ENCODE data around the gene BMPR1B.

Gene BMPR1B

DNA sequence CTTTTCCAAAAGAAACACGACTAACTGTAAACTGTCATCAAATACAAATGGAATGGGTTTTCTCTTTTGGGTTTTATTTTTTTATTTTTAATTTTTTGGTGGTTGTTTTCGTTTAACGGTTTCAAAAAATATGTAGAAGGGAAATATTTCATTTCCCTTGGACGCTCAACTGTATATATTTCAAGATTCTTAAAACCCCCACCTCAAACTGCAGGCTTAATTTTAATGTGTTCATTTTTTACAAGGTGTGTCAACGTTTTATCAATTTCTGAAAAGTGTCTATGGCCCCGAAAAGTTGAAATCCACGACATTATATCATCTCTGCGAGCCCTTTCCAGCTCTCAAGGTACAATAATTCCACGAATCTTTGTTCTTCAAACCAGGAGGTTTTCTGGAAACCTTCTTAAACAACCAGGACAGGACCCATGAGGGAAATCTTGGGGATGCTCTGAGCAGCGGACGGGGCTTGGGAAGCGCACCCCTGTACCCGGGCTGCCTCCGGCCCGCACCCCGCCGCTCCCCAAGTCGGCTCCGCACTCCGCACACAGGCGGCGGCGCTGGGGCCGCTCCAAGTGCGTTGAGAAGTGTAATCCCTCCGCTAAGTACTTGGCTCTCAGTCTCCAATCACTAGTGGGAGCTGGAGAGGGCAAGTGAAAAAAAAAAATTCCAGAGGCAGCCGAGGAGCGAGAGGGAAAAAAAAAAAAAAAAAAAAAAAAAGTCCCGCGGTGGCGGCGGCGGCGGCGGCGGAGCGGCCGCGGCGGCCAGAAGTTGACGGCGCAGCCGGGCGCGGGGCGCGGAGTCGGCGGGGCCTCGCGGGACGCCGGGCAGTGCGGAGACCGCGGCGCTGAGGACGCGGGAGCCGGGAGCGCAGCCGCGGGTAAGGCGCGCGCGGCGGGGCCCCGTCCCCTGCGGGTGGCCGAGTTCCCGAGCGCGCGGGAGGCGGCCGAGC, at the start of gene BMPR1B:
Gene BMPR1B, plus strand, starts transcription at position 764 of the 949 bp plus-strand sequence. CDS start 346,470 bp downstream, outside the sequence.
- DNase-seq (ENCODE audit: low read depth): peak; percentile 61

DNA sequence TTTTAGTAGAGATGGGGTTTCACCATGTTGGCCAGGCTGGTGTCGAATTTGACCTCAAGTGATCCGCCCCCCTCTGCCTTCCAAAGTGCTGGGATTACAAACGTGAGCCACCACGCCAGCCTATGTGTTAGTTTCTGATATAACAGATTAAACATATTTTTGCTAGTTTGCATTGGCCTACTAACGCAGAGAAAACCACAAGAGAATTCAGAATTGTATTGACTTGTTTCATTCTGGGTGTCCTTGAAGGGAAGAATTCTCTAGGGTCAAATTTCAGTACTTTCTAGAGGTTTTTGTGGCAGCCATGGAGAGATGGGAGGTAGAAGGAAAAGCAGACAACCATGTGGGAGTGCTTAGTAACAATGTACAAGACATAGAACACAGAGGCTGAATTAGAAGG, 46.1 kb upstream of the BMPR1B start:
- peak; percentile 59 for DNase-seq (ENCODE audit: low read depth)

DNA sequence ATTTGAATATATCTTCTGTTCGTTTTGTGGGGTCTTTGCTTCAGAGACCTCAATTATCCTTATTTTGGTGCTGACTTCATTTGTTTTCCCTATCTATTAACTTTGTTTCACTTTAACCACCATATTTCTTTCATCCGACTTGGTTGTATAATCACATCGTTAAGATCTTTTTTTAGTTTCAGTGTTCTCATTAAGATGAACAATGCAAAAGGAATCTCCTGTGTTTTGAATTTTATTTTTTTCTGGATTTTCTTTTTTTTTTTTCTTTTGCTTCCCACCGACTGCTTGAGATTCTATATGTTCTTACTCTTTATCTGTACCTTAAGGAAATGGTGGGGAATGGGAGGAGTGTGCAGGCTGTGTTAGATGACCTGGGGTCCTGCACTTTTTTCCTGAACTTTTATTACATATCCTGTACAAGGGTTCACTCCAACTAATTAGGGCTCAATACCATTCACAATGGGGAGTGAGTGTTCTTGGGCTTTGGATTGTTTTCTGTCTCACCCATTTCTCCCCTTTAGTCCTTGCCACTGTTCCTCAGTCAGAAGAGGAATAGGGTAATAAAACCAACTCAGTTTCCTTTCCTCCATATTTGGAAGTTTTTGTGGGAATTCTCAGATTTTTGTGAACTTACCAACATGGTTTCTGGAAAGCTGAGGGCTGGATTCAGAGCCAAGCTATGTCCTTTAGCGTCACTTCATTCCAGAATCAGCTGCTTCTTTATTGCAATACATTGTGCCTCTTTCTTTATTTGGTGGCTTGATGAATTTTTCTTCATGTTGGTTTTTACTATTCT, 43.2 kb upstream of the BMPR1B start:
- DNase-seq (ENCODE audit: low read depth): no peak

DNA sequence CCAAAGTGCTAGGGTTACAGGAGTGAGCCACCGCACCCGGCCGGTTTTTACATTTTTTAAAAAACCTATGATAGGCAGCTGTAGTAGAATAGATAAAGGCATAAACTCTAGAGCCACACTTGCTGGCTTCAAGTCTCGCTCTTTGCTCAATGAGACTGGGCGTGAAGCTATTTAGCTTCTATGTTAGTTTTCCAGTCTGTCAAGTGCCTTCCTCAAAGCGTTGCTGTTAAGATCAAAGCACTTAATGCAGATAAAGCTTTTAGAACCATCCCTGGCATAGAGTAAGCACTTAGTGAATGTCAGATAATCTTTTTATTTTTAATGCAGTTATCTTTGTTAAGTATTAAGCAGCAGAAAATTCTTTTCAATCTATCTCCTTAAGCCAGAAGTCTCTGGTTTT, 42.0 kb upstream of the BMPR1B start:
- DNase-seq (ENCODE audit: low read depth): no peak

DNA sequence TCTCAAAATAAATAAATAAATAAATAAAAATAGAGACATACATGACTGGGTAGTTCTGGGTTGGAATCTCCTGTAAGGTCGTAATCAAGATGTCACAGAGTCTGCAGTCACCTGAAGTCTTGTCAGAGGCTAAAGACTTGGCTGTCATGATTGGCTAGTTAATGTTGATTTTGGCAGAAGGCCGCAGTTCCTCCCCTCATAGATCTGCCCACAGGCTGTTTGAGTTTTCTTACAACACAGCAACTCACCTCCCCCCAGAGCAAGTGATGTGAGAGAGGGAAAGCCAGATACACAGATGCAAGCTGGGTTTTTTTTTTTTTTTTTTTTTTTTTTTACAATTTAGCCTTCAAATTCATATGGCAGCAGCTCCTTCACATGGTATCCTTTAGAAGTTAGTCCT, 36.4 kb upstream of the BMPR1B start:
- DNase-seq (ENCODE audit: low read depth): no peak

DNA sequence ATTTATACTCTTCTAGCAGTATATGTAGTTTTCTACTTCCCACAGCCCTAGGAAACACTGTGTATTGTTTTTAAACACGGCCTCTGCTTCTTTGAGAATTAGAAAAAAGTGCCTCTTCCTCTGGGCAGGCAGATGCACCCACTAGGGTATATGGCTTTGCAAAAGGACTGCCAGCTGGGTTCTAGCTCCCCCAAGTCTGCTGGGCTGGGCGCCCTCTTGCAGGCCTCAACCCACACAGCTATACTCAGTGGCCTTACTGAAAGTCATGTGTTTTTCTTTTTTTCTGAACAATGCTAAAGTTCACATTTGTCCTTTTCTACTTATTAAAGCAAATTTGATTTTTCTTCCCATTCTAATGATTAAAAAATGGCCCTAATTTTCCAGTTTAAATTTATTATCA, 35.5 kb upstream of the BMPR1B start:
- DNase-seq (ENCODE audit: low read depth): no peak

DNA sequence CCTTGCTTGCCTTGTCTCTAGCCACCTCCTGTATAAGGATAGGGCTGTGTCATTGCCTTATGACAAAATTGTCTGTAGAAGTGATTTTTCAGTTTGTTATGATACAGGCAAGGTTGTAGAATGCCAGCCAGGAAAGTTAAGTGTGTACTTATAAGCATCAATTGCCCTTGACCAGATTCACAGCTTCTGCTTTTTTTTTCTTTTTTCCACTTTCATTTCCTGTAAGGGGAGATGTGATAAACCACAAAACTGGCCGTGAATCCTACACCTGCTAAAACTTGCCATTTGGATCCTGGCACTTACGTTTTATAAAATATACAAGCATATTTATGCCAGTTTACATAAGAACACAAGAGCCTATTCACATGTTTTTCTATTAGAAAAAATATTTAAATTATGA, 35.0 kb upstream of the BMPR1B start:
- no peak for DNase-seq (ENCODE audit: low read depth)

DNA sequence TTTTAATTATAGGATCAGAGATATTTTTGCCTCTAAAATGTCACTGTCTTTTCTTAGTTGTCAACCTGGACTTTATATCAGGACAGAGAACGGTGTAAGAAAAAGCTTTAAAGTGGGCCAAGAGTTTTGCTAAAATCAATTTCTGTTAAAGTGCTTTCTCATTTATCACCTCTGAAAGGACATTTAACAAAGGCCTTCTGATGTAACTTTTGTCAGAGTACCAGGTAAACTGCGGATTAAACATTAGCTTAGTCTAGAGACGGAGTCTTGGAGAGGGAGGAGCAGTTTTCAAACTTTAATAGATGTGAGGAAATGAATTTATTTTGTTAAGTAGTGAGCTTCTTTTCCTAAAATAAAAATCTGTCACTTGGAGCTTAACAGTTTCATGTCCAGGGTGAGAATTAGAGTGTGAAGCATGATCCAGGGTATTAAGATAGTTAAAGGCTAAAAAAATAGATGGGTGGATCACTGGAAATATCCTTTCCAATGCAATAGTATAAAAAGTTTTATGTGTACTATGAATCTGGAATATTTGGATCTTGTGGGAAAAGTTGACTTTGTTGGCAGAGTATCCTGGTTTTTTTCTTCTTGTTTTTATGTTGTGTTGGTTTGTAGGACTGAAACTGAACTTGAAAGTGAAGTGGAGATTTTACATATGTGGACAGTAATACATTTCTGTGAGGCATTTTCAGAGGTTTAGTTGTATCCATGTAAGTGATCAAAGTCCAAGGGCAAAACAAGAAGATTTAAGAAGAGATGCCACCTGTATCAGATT, 33.6 kb upstream of the BMPR1B start:
- DNase-seq (ENCODE audit: low read depth): no peak

DNA sequence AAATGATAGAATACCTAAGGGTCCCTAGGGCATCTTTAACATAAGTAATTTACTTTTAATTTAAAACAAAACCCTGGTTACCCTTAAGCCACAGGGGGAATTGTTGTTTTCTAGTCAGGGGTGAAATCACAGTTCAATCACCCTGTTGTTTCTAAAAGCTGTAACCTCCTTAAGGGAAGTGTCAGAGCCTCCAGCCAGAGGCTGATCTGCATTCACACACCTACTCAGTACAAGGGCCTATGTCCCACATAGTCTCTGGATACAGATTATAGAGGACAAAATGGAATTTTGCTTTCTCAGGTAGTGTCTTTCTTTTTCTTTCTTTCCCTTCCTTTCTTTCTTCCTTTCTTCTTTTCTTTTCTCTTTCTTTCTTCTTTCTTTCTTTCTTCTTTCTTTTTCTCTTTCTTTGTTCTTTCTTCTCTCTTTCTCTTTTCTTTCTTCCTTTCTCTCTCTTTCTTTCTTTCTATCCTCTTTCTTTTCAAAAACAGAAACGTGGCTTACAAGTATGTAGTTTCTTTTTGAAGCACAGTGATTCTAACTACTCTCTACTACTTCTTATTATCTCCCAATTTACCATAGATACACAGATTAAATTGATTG, 31.1 kb upstream of the BMPR1B start:
- DNase-seq (ENCODE audit: low read depth): no peak

DNA sequence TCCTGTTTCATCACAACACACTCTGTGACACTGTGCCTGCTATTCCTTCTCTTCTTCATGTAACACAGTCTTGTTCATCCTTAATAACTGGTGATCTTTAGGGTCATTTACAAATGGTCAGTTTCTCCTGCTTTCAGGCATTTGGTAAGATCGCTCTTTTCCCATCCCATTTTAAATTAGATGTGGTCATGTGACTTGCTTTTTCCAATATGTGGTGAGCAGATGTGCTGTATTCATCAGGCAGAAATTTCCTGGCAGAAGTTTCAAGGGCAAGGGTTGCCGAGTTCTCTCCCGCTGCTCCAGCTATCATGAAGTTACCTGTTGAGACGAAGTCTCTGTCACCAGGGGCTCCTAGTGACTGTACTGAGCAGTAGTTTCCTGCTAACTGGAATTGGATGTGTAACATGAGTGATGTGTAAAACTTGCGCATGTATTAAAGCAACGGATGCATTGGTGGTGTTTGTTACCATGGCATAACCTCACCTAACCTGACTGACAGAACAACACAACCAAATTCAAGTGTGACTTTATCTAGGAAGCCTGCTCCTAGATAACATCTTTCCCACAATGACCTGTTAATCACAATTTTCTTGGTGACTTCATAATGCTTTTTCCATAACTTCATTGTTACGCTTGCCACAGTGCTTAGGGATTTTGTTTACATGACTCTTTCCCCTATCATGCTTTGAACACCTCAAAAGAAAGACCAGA, 29.5 kb upstream of the BMPR1B start:
- no peak for DNase-seq (ENCODE audit: low read depth)

DNA sequence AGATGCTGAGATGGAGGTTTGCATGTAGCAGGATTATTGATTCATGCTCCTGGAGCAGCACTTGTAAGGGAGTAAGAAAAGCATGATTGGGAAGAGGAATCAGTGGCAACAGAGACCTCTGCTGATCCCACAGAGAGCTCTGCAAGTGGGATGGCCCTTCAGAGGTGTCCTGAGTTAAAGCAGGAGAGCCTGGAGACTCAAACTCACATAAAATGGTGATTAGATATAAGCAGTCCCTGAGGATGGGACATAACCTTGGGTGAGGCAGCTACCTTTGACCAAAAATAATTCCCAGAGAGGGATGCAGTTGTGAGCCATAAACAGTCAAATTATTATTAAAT, 25.4 kb upstream of the BMPR1B start:
- DNase-seq (ENCODE audit: low read depth): no peak

DNA sequence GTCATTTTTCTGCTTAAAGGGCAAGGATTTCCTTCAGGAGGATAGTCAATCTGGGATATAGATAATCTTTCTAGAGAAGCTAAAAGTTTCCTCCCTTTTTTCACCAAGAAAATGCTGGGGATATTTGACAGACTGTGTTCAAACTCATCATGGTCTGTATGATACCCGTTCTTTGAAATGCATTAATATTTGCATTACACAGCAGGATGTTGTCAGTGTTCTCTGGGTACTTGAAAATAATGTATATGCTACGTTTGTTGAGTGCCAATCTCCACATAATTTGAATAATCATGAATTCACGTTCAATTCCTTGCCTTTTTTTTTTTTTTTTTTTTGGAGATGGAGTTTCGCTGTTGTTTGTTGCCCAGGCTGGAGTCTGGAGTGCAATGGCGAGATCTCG, 18.0 kb upstream of the BMPR1B start:
- DNase-seq (ENCODE audit: low read depth): no peak

DNA sequence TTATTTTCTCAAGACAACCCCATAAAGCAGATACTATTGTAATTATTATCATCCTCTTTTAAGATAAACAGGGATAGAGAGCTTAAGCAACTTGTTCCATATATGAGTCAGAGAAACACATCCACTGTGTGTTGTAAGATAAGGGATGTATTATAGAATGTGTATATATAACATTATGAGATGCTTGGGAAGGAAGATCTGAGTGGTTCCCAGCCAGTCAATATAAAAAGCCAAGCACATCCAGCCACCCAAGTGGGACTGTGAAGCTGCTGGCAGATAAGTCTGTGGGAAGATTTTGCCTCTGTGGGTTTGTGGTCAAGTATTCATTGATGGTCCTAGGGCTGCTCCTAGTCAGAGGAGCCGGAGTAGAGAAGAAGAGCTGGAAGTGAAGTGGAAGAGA, 16.5 kb upstream of the BMPR1B start:
- peak; percentile 59 for DNase-seq (ENCODE audit: low read depth)

DNA sequence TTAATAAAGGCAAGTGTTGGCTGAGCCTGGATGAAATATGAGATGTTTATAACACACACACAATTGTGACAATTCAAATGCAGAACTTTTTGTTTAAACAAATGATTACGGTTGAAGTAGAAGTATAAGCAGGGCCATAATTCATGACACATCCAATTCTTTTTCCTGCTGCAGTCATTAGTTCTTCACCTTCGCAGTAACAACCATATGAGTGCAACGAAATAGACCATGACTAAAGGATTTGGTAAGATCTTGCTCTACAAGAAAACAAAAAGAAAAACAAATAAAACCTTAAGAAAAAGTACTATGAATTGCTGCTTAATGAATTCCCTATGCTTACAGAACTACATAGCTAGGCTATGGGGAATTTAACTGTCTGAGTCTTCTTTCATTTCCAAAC, 13.9 kb upstream of the BMPR1B start:
- DNase-seq (ENCODE audit: low read depth): no peak

DNA sequence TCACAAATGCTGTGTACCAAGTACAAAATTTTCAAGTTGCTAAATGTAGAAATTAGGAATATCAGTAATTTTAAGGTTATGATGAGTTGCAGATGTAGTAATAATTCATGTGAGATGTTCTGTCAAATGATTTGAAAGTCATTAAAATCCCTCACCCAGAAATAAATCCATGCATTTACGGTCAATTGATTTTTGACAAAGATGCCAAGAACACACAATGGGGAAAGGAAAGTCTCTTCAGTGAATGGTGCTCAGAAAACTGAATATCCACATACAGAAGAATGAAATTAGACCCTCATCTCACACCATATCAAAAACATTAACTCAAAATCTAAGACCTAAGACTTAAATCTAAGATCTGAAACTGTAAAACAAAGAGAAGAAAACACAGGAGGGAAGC, 12.9 kb upstream of the BMPR1B start:
- DNase-seq (ENCODE audit: low read depth): no peak

DNA sequence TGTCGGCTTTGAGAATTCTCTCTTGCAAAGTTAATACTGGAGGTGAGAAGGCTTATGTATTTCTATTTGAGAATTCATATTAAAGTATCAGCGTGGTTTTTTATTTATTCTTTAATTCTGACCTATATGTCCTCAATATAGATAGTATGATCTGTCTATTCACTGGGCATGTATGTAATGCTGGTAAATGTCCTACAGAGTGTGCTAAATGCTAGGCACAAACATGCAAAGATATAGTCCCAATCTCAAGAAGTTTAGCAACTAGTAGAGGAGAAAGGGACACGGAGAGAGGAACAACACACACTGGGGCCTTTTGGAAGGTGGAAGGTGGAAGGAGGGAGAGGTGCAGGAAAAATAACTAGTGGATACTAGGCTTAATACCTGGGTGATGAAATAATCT, 11.0 kb upstream of the BMPR1B start:
- no peak for DNase-seq (ENCODE audit: low read depth)

DNA sequence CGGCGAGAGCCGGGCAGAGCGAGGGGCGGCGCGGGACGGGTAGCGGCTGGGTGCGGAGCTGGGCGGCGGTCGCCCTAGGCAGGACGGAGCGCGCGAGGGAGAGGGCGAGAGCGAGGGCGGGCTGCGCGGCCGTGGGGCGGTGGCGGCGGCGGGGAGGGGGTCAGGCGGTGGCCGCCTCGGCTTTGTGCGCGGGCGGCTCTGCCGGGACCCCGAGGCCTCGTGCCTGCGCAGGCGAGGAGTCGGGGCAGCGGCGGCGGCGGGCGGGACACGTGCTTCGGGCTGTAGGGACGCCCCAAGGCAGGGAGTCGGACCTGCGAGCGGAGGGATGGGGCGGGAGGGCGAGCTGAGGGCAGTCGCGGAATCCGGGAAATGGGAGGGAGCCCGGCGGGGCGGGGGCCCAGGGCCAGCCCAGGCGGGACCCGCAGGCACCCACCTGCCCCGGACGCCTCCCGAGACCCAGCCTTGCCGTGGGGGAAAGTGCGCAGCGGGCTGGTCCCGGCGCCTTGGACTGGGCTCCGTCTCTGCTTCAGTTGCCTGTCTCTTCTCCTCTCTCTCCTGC, 465 bp downstream of the BMPR1B start:
- DNase-seq (ENCODE audit: low read depth): peak; percentile 23

DNA sequence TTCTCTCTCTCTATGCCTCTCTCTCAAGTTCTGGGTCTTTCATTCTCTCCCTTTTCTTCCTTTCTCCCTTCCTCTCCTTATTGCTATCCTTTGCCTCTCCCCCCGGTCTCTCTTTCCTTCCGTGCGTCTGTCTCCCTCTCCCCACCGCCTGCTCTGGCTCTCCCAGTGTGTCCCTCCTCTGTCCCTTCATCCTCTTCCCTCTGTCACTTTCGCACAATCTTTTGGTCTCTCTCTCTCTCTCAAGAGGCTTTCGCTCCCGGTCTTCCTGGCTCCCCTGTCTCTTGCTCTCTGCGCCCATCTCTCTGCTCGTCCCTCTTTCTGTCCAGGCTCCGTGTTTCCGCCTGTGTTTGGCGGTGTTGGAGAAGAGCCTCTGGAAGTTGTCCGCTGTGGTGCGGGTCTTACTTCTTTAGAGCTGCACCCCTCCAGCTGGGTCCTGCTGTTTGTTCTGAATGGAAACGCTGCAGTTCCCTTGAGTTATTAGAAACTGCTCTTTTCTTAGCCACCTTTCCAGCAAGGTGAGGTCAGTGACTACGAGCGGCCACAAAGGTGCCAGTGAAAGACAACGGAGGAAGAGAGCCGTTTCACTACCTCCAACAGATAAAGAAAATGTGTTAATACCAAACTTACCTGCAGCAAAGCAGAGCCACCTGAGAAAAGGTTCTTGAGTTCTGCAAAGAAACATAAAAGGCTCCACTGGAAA, 1.1 kb downstream of the BMPR1B start:
- no peak for DNase-seq (ENCODE audit: low read depth)

DNA sequence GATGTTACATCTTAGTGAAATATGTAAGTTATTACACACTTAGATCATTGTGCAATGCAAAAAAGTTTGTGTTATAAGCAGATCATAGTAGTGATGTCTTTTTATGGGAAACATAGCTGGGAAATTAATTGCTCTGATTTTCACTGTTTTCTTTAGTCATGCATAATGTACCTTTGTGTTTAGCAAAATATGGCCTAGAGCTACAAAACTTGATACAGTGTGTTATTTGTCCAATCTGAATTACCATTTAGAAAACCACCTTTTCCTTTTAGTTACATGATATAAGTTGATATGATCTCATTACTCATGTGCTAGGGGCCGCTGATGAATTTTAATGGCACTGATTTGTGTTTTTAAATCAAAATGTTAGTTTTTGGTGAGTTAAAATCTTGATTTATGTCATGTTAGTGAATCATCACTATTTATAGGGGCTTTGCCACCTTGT, 2.0 kb downstream of the BMPR1B start:
- DNase-seq (ENCODE audit: low read depth): no peak

DNA sequence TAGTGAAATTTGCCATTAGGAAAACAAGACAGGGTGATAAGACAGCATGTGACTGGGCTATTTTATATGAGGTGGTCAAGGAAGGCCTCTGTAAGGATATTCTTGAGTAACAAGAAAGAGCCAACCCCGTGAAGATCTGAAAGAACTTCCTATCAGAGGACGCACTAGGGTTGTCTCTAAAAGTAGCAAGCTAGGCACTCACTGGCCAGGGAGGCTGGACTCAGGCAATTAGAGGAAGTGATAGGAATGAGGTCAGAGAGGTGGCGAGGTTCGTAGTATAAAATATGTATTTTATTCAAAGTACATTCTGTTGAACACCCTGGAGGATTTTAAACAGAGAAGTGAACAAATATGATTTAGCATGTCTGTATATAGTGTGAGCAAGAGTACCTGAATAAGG, 4.6 kb downstream of the BMPR1B start:
- DNase-seq (ENCODE audit: low read depth): no peak
